Right lobe of liver (tissue), 6 donors: ENCODE data around the gene APOL5. TPM values are rescaled to one million over a fixed set of nuclear protein-coding genes. Genes with fewer than 3 reads are reported as not detected.

Experiments used
- ATAC-seq, 4 donors: fragments of 200-7000 bp; cut with Tn5 transposase; one replicate each; pipeline ENCODE4 v1.9.1; 2020; ENCODE audit warnings: mild to moderate bottlenecking in 4 of 4, moderate library complexity in 4 of 4
- DNase-seq, 3 donors: peaks; one replicate each; pipeline ENCODE4 v3.0.0-alpha.2; 2020
- H3K27ac ChIP-seq, 3 donors: fragments of 200-600 bp; one replicate each; pipeline ENCODE4 v1.8.0; 2022
- H3K27me3 ChIP-seq, 2 donors: fragments of 200-600 bp; one replicate each; pipeline ENCODE4 v1.8.0; 2022
- H3K36me3 ChIP-seq, 4 donors: fragments of 200-600 bp; sonication (generic) in 1 of 4; one replicate each; pipeline versions ENCODE4 v1.5.1 to v1.8.0; 2017 to 2022; ENCODE audit warnings: control low read depth in 1 of 4
- H3K4me1 ChIP-seq, 4 donors: fragments of 200-600 bp; sonication (generic) in 1 of 4; one replicate each; pipeline versions ENCODE4 v1.5.1 to v1.8.0; 2017 to 2022; ENCODE audit warnings: control low read depth in 1 of 4
- H3K4me3 ChIP-seq, 3 donors: fragments of 200-600 bp; one replicate each; pipeline ENCODE4 v1.8.0; 2022
- H3K9me3 ChIP-seq, 4 donors: fragments of 200-600 bp; sonication (generic) in 1 of 4; one replicate each; pipeline versions ENCODE4 v1.5.1 to v1.8.0; 2017 to 2022; ENCODE audit warnings: control low read depth in 1 of 4
- CTCF ChIP-seq, 4 donors: fragments of 200-600 bp in 3 of 4; fragments of 450-650 bp in 1 of 4; IDR thresholded peaks; one replicate each; pipeline versions ENCODE4 v1.5.1 to v1.8.0; 2016 to 2022; ENCODE audit warnings: antibody characterized with exemption in 4 of 4, mild to moderate bottlenecking in 2 of 4
- POLR2A ChIP-seq: fragments of 450-650 bp; IDR thresholded peaks from one replicate; pipeline ENCODE4 v1.6.1; 2017; ENCODE audit warnings: antibody characterized with exemption, mild to moderate bottlenecking
- WGBS: methylation state at CpG from one replicate; pipeline ENCODE4 v1.1.6; 2018; ENCODE audit warnings: low coverage, low lambda C conversion rate; ENCODE audit not compliant: insufficient coverage; ENCODE audit errors: missing lambda C conversion rate; 5-methylcytosine and 5-hydroxymethylcytosine counted together
- intact Hi-C, 2 donors: fragments of 100-400 bp; cut with DNase I; formaldehyde crosslinking; loops; one replicate each; pipeline versions ENCODE4 v1.11.2 to v1.14.1; 2022
- total RNA-seq, 6 experiments: library from RNA; depleted of rRNA in 2 of 6; stranded (reverse); fragments of >200 nt in 2 of 6; fragmentation: NEBNext Ultra II Directional in 3 of 6; extraction: Animal tissue kit (Norgen Biotek cat#: 25700) in 3 of 6; gene quantifications; one replicate each; pipeline versions ENCODE4 v1.1.0 to v1.2.4, GENCODE V29; 2016 to 2023
- donor health status: DM: no; HTN: yes; CAD: no.
- donor health status: DM: no; HTN: no; CAD: no.
- donor health status: DM: no; HTN: no; CAD: no.
- donor health status: DM: no; HTN: yes; CAD: no.
- donor health status: DM: no; HTN: yes; CAD: no.

APOL5 gene
- total RNA-seq, 6 experiments from 2014 or later: 0.51 TPM; not detected in 5

- intact Hi-C loops: no loop called here
- 75% methylated on average over 9 of the region's 15 CpGs for WGBS
- no peak for ATAC-seq
- no peaks in the 10 kb centered on the region for H3K27me3 ChIP-seq
- no peaks in the 10 kb centered on the region for H3K4me1 ChIP-seq
- TF ChIP-seq POLR2A: no peak
- no peak for TF ChIP-seq CTCF (IDR thresholded peaks at IDR 0.05)
- H3K9me3 ChIP-seq: no peaks in the 10 kb centered on the region
- H3K27ac ChIP-seq: no peak overlapping the region
- H3K36me3 ChIP-seq: no peaks in the 10 kb centered on the region
- no peak for DNase-seq
- H3K4me3 ChIP-seq: no peak overlapping the region
These were observed 1.7 kb downstream of the APOL5 start for GRCh38 chr22:35719212-35719875.

DNA sequence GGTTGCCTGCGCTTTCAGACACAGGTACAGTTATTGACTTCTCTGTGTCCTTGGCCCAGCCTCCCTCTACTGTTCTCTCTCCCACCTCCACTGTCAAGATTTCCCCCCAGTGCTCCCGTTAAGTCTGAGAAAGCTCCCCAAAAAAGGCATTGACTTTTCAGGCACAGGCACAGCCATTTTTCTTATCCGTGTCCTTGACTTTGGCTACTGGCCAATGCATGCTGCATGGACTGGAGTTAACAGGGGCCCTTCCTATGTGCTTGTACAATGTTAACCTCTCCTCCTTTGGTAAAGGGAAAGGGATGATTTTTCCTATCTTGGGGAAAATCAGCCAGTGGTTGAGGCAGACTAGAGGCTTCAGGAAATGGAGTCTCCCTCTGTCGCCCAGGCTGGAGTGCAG lies 4.3 kb downstream of the APOL5 start:
- ATAC-seq (no peak), DNase-seq (no peak)
- no peak for TF ChIP-seq POLR2A
- TF ChIP-seq CTCF (IDR thresholded peaks at IDR 0.05): no peak
- Histone ChIP-seq H3K4me3 (no peak overlapping the region), H3K9me3 (no peaks in the 10 kb centered on the region), H3K27me3 (no peaks in the 10 kb centered on the region), H3K4me1 (no peaks in the 10 kb centered on the region), H3K36me3 (no peaks in the 10 kb centered on the region), H3K27ac (no peak overlapping the region)
- 62% methylated on average over 4 of the region's 4 CpGs for WGBS
- intact Hi-C loops: no loop called here

GRCh38 chr22:35725521-35725920 lies 7.8 kb downstream of the APOL5 start:
- intact Hi-C loops: no loop called here
- no peak for DNase-seq
- Histone ChIP-seq H3K9me3 (no peaks in the 10 kb centered on the region), H3K27ac (no peak overlapping the region), H3K4me3 (no peak overlapping the region), H3K27me3 (no peaks in the 10 kb centered on the region), H3K36me3 (no peaks in the 10 kb centered on the region), H3K4me1 (no peaks in the 10 kb centered on the region)
- WGBS: 91% methylated on average over 11 of the region's 11 CpGs
- no peak for TF ChIP-seq POLR2A
- no peak for TF ChIP-seq CTCF (IDR thresholded peaks at IDR 0.05)
- no peak for ATAC-seq

DNA sequence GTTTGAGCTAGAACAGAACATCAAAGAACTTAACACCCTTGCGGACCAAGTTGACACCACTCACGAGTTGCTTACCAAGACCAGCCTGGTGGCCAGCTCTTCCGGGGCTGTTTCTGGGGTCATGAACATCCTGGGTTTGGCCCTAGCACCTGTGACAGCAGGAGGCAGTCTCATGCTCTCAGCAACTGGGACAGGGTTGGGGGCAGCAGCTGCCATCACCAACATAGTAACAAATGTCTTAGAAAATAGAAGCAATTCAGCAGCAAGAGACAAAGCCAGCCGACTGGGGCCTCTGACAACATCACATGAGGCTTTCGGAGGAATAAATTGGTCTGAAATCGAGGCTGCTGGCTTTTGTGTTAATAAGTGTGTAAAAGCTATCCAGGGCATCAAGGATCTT lies 8.7 kb downstream of the APOL5 start:
- WGBS: 70% methylated on average over 2 of the region's 6 CpGs
- Histone ChIP-seq H3K27me3 (no peaks in the 10 kb centered on the region), H3K4me3 (no peak overlapping the region), H3K9me3 (no peaks in the 10 kb centered on the region), H3K4me1 (no peaks in the 10 kb centered on the region), H3K36me3 (no peaks in the 10 kb centered on the region), H3K27ac (no peak overlapping the region)
- intact Hi-C loops: no loop called here
- DNase-seq (no peak), ATAC-seq (no peak)
- TF ChIP-seq POLR2A (no peak), CTCF (IDR thresholded peaks at IDR 0.05) (no peak)

GRCh38 chr22:35726933-35727332 lies 9.3 kb downstream of the APOL5 start:
- no peaks in the 10 kb centered on the region for H3K36me3 ChIP-seq
- TF ChIP-seq POLR2A: no peak
- WGBS: 80% methylated on average over 6 of the region's 15 CpGs
- intact Hi-C loops: no loop called here
- H3K4me3 ChIP-seq: no peak overlapping the region
- ATAC-seq: no peak
- H3K27ac ChIP-seq: no peak overlapping the region
- DNase-seq: no peak
- no peaks in the 10 kb centered on the region for H3K4me1 ChIP-seq
- H3K27me3 ChIP-seq: no peaks in the 10 kb centered on the region
- no peaks in the 10 kb centered on the region for H3K9me3 ChIP-seq
